Ureter (tissue), 1 donor: ENCODE data around the gene AKR1E2. TPM values are rescaled to one million over a fixed set of nuclear protein-coding genes. Genes with fewer than 3 reads are reported as not detected.

Experiments
- DNase-seq: peaks from one replicate; pipeline ENCODE4 v3.0.0-alpha.2; 2020; ENCODE audit warnings: low spot score
- total RNA-seq: library from RNA; stranded (reverse); gene quantifications from one replicate; pipeline ENCODE4 v1.2.4, GENCODE V29; 2023
- donor health status: DM: yes; HTN: yes; CAD: no.

Gene AKR1E2
- 10.3 TPM for total RNA-seq

DNA sequence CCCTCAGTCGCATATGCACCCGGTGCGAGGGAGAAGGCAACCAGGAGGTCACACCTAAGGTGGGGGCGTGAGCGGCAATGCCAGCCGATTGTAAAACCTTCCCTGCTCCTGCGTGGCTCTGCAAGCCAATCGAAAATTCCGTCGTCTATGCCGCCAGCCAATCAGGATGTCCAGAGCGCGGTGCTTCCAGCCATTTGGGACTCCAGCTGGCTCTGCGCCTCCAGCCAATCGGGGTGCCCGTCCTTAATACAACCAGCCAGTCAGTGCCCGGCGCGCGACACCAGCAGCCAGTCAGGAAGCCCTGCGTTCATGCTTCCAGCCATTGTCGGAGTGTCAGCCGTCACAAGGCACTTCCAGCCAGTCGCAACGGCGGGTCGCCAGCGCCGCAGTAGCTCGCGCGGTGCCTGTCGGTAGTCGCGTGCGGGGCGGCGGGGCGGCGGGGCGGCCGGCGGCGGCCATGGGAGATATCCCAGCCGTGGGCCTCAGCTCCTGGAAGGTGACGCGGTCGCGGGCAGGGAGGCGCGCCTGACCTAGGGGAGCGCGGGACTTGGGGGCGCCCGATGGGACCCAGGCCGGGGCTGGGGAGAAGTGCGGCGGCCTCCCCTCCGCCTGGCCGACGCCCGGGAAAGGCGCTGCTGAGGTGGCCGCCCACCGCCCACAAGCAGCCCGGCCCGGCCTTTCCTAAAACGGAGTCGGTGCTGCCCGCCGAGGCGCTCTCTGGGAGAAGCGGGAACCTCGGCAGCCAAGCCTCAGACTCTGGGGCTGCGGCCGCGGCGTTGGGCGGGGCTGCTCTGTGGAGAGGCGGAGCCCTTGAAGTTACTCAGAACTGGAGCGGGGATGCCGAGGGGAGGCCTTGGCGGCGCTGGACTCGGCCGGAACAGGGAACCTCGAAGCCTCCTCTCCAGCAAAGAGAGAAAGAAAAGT lies at the start of gene AKR1E2:
Gene AKR1E2 (plus strand): TSS at position 340 of the 924 bp plus-strand sequence. CDS start 118 bp downstream, at position 458.
- peak; percentile 86 for DNase-seq

DNA sequence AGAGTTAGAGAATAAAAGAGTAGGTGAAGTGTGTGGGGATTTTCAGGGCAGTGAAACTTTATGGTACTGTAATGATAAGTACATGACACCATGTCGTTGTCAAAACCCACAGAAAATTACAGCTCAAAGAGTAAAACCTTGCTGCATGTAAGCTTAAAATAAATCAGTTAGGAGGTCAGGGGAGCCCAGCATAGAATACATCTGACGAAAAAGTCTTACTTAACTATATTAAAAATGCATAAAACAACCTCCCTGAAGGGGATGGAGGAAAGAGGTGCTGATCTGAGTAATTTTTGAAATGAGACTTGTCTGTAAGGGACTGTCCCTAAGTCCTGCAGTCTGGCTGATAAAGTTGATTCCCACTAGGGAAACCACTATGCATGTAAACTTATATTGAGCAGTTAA lies 49.8 kb upstream of the AKR1E2 start:
- no peak for DNase-seq

DNA sequence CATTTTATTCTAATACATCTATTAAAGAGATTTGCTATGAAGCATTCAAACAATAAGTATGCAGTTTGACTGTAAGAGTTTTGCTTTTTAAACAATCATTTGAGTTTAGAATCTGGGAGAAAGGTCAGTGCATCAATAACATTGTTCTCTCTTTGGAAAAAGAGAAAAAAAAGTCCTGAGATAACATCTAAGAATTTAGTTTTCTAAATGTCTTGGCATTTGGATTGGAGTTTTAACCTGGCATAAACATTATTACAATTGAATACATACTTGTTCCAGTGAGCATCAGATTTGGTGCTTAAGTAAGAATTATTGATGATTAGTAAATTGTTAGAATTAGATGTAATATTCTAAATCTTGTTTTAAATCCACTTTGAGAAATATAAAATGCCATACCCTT lies 47.2 kb upstream of the AKR1E2 start:
- DNase-seq: no peak

DNA sequence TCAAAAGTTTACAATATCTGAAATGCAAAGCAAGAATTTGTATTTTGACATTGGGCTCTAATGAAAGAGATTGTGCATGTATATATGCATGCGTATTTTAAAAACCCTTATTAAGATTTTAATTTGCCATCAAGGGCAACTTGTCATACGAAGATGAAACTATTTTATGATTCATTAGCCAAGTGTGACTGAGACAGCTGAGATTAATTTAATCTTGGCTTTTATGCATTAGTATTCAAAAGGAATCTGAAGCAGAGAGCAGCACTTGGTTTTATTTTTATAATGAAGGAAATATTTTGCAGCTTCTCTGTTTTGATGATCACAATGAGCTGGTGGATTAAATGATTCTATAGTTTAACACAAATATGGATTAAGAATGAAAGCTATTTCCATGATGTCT lies 45.9 kb upstream of the AKR1E2 start:
- DNase-seq: no peak

DNA sequence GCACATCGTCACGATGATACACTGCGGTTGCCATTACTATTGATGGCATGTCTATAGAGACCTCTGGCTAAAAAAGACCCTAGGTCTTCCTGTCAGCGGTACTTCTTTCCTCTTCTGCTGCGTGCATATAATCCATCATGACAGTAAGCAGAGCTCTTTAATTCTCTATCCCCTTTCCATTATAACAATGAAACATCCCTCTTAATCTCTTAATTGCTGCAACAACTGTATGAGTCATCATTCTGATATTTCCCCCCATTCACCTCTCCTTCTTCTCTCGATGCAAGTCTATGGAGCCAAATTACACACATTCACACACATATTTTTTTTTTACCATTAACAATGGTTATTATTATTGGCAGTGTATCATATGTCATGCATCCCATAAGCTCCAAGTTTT lies 45.2 kb upstream of the AKR1E2 start:
- DNase-seq: no peak

DNA sequence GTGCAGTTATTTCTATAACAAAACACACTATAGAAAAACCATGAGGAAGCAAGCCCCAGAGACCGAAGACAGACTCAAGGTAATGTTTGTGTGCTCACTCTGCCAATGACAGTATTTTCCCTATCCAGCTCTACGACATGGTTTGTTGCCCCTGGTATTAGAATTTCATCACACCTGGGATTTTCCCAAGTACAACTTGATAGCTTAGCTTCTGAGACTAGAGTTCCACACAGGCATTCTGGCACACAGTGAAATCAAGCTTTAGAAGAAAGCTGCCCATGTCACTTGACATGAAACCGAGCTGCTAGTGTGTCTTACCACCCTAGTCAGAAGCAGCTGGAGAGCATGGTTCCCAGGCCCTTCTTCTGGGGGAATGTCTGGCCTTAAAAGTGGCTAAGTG lies 44.1 kb upstream of the AKR1E2 start:
- DNase-seq: no peak

DNA sequence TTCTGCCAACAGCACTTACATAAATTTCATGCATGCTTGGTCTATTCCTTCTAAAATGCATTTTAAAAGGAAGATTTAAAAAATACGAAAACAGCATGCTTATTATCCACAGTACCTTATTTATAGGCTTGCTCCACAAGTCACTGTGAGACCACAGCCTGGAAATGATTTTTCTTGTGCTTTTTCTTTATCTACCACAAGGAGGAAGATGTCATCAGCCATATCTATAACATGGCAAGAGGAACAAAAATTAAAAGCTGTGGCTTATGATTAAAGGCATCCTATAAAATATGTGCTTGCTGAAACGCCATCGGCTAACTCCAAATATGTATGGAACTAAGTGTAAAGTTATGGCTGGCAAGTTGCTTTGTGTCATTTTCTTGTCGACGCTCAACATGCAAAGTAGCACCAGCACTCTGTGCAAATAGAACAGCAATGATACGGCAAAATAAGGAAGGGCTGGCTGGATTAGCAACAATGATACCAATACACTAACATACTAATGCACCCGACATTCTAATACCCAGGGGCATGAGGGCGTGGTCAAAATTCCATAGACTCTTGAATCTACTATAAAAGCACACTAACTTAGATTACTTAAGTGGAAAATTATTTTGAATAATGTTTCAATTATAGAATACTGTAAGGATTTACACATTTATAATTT lies 41.2 kb upstream of the AKR1E2 start:
- DNase-seq: no peak

DNA sequence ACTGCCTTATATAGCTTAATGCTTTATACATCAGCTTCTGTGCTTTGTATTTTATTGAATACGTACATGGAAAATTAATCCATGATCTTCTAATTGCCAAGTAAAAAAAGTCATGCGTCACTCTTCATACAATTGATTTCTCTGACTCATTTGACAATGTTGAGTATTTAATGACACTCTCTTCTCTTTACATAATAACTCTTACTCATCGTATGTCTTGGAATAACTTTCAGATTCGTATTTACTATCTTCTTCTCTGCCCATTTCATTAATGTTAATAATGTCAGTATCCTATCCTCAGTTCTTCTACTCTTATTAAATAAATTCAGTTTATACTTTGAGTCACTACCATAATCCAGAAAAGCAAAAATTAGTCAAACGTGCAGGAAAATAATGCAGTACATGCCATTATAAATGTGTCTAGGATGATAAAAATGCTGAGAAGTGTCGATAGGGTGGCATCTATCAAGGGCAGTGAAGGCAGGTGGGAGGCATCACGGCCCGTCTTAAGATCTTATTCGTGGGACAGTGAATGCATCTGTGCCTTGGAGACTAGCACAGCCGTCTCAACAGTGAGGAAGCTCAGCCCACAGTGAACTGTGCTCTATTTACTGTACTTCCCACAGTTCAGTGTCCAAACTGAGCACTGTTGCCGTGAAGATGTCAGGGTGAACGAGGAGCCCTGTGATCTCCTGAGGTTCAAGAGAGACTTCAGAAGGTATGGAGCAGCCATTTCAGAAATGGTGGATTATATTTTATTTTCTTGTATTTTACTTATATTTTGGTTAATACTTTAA lies 39.8 kb upstream of the AKR1E2 start:
- no peak for DNase-seq

DNA sequence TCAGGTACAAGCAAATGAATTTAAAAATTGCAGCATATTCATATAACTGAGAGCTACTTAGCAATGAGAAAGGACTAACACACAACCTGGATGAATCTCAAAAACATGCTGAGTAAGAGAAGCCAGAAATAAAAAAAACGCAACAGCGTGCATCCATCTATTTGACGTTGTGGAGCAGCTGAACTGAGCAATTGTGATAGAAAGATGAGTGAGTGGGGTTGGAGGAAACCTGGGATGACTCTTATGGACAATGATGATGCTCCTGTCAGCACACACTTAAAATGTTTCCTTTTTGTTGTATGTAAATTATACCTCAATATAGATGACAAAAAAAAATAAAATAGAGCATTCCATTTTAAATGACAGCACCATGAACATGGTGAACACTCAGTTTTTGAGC lies 36.0 kb upstream of the AKR1E2 start:
- no peak for DNase-seq

DNA sequence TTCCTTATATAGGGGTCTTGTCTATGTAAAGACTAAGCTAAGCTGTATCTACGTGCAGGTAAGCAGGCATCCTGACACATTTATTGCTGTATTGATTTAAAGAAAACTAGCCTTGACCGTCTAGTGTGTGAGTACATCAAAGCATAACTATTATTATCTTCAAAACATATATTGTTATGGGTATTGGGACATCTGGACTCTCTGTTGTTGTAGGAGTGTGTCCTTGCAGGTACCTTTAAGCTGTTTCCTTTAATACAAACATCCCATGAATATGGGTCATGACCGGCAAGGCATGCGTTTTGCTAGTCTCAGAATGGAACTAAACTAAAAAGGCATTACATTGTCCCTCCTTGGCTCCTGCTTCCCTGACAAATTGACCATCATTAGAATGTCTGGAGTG lies 35.1 kb upstream of the AKR1E2 start:
- DNase-seq: no peak

DNA sequence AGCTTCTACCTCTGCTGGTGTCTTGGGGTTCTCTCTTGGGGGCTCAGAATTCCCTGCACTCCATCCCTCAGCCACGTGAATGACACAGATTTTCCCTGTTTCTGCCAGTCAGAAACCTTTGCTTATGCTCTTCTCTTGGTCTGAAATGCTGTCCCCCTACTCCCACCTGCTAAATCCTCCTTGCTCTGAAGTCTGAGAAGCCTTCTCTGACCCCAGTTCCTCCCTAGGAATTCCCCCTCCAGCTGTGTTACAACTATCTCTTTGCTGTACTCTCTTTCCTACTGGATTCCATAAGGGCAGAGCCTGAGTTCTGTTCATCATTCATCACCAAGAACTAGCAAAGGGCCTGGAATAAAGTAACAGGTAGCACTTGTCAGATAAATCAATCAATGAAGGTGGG lies 33.6 kb upstream of the AKR1E2 start:
- no peak for DNase-seq

DNA sequence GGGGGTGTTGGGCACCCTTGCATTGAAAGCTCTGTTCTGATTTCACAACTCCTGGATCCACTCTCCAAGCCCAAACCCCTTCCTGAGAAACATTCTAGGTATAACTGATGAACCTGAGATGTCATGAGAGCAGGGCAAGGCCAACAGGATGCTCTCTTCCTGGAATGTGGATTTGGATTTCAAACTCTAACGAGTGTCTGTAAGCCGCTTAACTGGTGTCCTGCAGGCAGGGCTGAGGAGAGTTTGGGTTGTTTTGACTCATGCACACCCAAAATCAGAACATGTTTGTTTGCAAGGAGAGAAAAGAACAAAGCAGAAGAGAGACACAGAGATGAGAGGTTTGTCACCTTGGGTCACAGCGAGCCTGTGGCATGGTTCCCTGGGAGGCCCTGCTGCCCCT lies 24.6 kb upstream of the AKR1E2 start:
- DNase-seq: no peak

DNA sequence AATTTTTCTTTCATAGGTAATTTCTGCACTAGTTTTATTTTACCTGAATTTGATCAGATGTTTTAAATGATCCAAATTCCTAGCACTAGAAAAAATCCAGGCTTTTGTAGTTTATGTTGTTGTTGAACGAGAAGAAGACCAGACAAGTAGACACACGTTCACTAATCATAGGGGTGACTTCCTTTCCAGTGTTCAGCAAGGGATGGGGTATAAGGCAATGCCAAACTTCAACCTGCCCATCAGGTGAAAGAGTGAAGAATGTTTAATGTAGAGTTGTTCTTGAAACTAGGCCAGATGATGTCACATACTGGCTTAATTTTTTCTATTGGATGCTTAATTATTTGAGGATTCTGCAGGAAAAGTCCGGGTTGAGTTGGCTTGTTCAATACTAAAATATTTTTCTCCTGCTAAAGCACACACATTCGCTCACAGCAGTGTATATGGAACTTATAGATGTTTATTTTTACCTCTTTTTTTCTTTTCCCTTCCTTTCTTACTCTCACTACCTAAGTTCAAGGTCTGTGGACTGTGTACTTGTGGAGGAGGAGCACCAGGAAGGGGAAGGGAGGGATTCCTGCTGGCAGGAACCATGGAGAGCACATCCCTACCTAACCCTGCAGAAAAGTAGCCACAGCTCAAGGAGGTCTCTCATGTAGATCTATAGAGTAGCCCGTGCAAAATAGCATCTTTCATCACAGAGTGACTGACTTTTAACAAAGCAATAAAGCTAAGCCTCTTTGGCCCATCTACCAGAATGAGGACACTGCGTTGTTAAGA lies 23.1 kb upstream of the AKR1E2 start:
- no peak for DNase-seq

DNA sequence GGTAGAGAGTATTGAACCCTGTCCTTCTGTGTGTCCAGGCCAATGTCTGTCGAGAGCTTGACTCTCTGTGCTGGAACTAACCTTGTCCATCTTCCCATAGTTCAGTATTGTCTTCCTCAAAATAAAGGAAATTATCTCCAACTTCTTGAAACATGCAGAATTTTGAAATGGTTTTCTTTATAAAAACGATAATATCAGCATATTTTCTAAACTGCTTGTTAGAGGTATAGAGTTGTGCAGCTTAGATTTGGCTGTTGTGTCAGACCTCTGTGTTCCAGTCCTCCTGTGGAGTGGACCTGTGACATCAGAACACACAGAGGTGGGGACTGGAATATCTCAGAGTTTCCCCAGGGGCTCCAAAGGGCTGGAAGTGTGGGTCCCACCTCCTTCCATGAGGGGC lies 22.2 kb upstream of the AKR1E2 start:
- no peak for DNase-seq

DNA sequence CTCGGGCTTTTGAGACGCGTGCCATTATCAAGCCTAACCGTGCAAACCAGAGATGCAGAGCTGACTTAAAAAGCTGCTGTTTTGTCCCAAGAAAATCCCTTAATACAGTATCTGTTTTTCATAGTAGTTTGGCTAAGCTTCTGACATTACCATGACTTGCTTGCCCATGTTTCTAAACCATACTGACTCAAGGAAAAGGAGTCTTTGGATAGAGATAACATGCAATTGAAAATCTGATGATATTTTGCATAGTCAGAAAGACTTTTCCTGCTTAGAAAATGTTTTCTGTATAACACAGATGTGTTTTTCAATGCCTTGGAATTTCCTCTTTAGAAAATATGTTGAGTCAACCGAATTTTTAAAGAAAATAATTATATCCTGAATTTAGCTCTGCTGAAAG lies 21.5 kb upstream of the AKR1E2 start:
- no peak for DNase-seq

DNA sequence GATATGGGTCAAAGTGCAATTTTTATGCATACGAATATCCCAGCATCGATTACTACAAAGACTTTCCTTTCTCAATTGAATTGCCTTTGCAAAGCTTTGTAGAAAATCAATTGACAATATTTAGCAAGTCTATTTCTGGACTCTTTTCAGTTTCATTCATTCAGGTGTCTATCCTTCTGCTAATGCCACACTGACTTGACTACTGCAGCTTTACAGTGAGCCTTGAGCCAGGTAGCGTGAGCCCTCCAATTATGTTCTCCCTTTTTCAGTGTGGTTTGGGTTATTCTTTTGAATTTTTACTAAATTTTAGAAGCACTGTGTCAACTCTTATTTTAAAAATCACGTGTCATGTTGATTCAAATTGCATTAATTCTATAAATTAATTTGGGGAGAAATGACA lies 19.5 kb upstream of the AKR1E2 start:
- DNase-seq: no peak

DNA sequence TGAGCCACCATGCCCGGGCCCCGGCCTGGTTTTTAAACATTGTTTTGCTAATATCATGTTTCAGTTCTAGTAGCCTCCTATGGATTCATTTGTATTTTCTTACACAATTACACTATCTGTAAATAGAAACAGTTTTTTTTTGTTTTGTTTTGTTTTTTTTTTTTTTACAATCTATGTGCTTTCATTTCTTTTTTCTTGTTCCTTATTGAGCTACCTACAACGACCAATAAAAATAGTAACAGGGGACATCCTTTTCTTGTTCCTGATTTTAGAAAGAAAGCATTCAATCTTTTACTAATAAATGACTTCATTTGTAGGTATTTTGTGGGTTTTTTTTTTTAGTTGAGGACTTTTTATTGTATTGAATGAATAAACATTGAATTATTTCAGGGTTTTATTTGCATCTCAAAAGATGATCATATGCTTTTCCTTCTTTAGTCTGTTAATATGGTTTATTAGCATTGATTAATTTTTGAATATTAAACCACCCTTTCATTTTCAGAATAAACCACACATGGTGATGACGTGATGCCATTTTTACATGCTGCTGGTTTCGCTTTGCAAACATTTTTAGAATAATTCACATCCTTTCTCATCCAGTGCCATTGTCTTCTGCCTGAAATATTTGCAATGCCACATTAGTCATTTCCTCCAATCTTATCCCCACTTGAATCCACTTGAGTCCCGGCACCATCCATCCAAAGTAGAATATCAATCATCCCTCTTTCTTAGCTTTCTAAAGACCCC lies 18.1 kb upstream of the AKR1E2 start:
- DNase-seq: no peak

DNA sequence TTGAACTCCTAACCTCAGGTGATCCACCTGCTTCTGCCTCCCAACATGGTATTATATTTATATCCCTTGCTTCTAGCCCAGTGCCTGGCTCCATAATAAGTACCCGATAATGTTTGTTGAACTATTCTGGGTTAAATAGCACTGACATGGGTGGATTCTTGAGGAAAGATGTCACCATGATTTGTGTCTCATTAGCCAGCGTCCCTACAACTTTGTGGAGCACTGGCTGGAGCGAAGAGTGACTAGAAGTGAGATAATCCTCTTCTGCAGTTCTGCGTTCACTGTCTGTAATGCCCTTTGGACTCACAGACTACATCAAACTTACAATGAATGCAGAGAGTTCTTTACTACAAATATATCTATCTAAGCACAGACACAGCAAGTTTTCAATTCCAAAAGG lies 16.9 kb upstream of the AKR1E2 start:
- DNase-seq: no peak

DNA sequence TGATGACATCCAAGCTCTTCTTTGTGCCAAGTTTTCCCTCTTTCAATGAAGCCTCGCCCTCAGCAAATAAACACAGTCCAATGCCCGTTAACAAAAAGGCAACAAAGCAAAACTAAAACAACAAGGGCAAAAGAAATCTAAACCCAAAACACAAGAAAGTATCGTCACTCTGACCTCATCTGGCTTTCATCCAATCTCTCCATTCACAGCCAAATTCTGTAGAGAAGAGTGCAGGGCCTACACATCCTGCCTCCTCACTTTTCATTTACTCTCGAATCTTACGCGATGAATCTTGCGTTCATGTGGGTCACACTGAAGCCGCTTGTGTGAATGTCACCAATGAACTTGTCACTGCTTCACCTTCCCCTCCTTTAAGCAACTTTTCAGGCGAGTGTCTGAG lies 15.9 kb upstream of the AKR1E2 start:
- no peak for DNase-seq

DNA sequence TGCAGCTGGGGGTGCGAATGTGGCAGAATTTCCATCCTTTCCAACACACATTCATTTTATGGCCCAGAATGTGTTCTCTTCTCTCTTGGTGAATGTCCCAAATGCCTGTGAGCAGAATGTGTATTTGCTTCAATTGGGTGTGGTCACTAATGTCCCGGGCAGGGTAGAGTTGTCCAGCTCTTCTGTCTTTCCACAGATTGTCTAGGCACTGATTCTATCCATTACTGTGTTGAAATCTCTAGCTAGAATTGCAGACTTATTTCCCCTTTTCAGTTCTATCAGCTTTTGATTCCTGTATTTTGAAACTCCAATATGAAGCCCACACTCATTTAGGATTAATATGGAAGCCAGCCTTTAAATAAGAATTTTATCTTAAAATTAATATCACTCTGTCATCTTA lies 14.0 kb upstream of the AKR1E2 start:
- DNase-seq: no peak

DNA sequence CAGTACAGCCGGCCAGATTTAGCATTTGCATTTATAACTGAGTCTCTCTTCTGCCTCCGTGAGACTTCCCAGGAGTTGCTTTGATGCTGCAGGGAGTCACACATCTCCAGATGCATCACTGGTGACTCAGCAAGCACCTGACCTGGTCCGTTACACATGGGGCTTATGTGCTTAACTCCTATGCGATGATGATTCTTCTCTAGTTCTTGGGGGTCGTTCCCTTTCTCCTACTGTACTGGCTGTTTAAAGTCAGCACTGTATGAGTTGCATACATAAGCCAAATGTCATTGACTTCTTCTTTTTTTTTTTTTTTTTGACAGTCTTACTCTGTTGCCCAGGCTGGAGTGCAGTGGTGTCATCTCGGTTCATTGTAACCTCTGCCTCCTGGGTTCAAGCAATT lies 13.0 kb upstream of the AKR1E2 start:
- no peak for DNase-seq
